ENCODE data around the gene EVC2. TPM values are rescaled to one million over a fixed set of nuclear protein-coding genes. Genes with fewer than 3 reads are reported as not detected.

Gene EVC2
- total RNA-seq, 2 donors from 2014 or later = 0.49 to 0.93 TPM

GRCh38 chr4:5720980-5721379 lies 12.6 kb upstream of the EVC2 start:
- H3K36me3 ChIP-seq = no peaks in the 10 kb centered on the region
- no peak for DNase-seq
- H3K27me3 ChIP-seq = no peaks in the 10 kb centered on the region
- TF ChIP-seq CTCF (IDR thresholded peaks at IDR 0.05) = no peak
- H3K9me3 ChIP-seq = no peaks in the 10 kb centered on the region
- no peak overlapping the region for H3K9ac ChIP-seq (ENCODE audit: low read depth in 2 of 2, low read length in 2 of 2)
- intact Hi-C loops (cut with DNase I) = no loop called here
- H3K4me1 ChIP-seq = no peaks in the 10 kb centered on the region
- no peak overlapping the region for H3K27ac ChIP-seq
- H3K4me3 ChIP-seq = no peak overlapping the region

GRCh38 chr4:5720157-5720850 lies 11.9 kb upstream of the EVC2 start:
- no peaks in the 10 kb centered on the region for H3K27me3 ChIP-seq
- no peaks in the 10 kb centered on the region for H3K9me3 ChIP-seq
- intact Hi-C loops (cut with DNase I) = no loop called here
- no peak overlapping the region for H3K4me3 ChIP-seq
- no peak overlapping the region for H3K9ac ChIP-seq (ENCODE audit: low read depth in 2 of 2, low read length in 2 of 2)
- no peak for DNase-seq
- no peak overlapping the region for H3K27ac ChIP-seq
- TF ChIP-seq CTCF (IDR thresholded peaks at IDR 0.05) = no peak
- no peaks in the 10 kb centered on the region for H3K36me3 ChIP-seq
- H3K4me1 ChIP-seq = no peaks in the 10 kb centered on the region

DNA sequence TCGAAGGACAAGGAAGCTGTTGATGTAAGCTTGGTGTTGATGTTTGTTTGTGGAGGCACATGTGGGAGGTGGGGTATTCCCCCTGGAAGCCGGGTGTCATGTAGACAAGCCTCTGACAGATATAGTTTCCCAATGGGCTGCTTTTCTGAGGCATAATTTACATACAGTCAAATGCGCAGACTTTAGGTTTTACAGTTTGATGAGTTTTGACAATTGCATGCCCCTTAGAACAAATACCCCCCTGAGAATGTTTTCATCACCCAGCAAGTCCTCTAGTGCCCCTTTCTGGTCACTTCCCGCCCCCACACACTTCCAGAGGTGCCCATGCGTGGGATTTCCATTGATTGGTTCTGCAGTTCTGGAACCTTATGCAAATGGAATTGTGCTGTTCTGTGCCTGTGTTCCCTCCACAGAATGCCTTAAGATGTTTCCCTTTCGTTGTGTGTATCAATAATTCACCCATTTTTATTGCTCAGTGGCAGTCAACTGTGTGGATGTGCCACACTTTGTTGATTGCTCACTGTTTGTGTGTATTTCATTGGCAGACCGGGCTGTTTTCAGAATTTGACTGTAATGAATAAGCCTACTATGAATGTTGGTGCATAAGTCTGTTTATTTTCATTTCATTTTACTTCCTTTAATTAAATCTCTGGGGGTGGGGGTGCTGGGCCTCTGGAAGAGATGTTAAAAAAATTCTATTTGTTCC lies 11.1 kb upstream of the EVC2 start:
- TF ChIP-seq CTCF (IDR thresholded peaks at IDR 0.05) = no peak
- Histone ChIP-seq H3K4me3 (no peak overlapping the region), H3K9me3 (no peaks in the 10 kb centered on the region), H3K9ac (ENCODE audit: low read depth in 2 of 2, low read length in 2 of 2) (no peak overlapping the region), H3K36me3 (no peaks in the 10 kb centered on the region), H3K4me1 (no peaks in the 10 kb centered on the region), H3K27ac (no peak overlapping the region), H3K27me3 (no peaks in the 10 kb centered on the region)
- intact Hi-C loops (cut with DNase I) = no loop called here
- DNase-seq = no peak

GRCh38 chr4:5718411-5718810 lies 10.1 kb upstream of the EVC2 start:
- DNase-seq = no peak
- no peaks in the 10 kb centered on the region for H3K4me1 ChIP-seq
- no peak for TF ChIP-seq CTCF (IDR thresholded peaks at IDR 0.05)
- no peak overlapping the region for H3K27ac ChIP-seq
- H3K36me3 ChIP-seq = no peaks in the 10 kb centered on the region
- H3K4me3 ChIP-seq = no peak overlapping the region
- H3K9ac ChIP-seq (ENCODE audit: low read depth in 2 of 2, low read length in 2 of 2) = no peak overlapping the region
- H3K9me3 ChIP-seq = no peaks in the 10 kb centered on the region
- no peaks in the 10 kb centered on the region for H3K27me3 ChIP-seq
- intact Hi-C loops (cut with DNase I) = no loop called here

GRCh38 chr4:5717449-5718158 lies 9.2 kb upstream of the EVC2 start:
- H3K9ac ChIP-seq (ENCODE audit: low read depth in 2 of 2, low read length in 2 of 2) = no peak overlapping the region
- intact Hi-C loops (cut with DNase I) = no loop called here
- DNase-seq = no peak
- H3K4me3 ChIP-seq = no peak overlapping the region
- H3K27ac ChIP-seq = no peak overlapping the region
- no peak for TF ChIP-seq CTCF (IDR thresholded peaks at IDR 0.05)
- no peaks in the 10 kb centered on the region for H3K36me3 ChIP-seq
- H3K9me3 ChIP-seq = no peaks in the 10 kb centered on the region
- H3K27me3 ChIP-seq = no peaks in the 10 kb centered on the region
- H3K4me1 ChIP-seq = no peaks in the 10 kb centered on the region
